IPS DF 4.7 (cell line): ENCODE data around the gene CNGB1.
"Not testable (repeated sequence)": the region's sequence is repeated elsewhere in the genome, so short reads cannot be mapped to it uniquely, and the experiment has no call there.

Experiments used
- DNase-seq: peaks from one replicate; pipeline ENCODE4 v3.0.0-alpha.2; 2013; ENCODE audit warnings: low spot score; ENCODE audit errors: extremely low read depth

The CNGB1 gene

DNA sequence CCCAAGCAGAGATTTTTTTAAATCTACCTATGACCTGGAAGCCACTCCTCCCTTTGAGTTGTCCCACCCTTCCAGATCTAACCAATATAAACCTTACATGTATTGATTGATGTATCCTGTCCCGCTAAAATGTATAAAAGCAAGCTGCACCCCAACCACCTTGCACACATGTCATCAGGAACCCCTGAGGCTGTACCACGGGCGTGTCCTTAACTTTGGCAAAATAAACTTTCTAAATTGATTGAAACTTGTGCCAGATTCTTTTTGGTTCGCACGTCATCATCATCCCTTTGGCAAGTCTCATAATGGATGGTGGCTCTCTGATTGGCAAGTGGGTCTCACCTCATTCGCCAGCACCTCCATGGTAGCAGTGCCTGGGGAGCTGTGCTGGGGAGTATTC, 60.2 kb downstream of the CNGB1 start:
- DNase-seq: no peak

DNA sequence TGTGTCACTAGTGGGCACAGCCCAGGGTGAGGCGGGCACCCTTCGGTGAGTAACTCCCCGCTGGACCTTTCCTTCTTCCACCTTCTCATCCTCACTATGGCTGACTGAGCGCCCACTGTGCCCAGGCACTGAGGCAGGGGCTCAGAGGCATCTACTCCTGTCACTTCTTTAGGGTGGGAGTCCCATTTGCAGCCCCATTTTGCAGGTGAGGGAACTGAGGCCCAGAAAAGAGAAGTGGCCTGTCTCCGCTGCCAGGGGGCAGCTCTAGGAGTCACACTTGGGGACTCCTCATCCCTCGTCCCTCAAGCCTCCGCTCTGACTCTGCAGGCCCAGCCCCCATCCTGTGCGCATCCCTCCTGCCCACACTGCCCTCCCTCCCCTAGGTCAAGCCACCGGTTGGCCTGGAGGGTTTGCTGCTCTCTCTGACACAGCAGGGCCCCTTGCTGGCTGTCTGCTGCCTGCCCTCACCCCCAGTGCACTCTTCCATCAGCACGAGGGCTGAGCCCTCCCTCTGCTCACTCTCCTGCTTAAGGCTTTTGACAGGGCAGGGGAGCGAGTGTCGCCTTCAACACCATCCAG, 62.4 kb downstream of the CNGB1 start:
- no peak for DNase-seq

DNA sequence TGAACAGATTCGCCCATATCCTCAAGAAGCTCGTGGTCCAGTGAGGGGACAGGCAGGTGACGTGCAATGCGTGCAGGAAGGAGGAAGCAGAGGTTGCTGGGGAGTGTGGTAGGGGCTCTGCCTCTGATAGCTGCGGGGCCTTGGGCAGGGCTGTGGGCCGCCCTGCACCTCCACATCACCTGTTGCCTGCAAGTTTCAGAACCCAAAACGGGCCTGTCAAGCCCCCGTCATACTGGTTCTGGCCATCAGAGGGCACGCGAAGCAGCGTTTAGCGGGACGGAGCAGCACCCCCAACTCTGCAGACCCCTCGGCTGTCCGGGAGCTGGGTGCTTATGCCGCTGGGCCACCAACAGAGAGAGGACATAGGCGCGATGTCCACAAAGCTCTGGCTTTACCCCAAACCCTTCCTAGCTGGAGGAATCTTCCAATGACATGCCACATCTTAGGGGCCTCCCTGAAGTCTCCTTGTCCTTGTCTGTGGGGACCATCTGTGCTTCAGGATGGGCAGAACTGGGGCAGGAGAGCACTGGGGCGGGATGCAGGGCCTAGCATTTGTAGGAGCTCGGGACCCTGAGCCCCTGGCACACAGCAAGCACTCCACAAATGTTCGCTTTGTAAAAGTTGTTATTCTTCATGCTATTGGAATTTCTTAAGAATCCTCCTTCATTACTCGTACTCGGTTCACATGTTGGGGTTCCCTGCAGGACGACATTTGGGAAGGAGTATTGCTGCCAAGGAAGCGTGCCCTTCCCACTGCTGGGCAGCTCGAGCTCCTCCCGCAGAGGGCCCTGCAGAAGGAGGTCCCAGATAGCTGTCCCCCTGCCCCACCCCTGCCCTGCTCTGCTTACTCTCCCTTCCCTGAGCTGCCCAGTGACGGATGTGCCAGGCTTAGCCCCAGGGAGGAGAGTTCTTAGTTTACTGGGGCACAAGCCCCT, 64.3 kb downstream of the CNGB1 start:
- DNase-seq: no peak

DNA sequence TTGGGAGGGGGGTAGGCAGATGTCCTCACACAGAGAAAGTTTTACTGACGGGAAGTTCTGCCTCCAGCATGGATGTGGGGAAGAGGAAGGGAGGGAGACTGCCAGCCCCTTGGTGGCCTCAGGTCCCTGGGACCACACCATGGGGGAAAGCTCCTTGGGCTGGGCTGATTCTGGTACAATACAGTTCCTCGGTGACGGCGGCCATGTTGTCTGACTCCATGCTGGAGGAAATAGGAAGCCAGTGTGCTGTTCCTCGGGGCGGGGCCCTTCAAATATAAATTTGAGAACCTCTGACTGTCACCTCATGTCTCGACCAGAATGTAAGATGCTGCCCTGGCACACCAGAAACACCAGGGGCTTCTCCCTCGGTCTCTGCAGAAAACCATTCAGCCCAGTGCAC, 66.8 kb downstream of the CNGB1 start:
- DNase-seq: no peak

DNA sequence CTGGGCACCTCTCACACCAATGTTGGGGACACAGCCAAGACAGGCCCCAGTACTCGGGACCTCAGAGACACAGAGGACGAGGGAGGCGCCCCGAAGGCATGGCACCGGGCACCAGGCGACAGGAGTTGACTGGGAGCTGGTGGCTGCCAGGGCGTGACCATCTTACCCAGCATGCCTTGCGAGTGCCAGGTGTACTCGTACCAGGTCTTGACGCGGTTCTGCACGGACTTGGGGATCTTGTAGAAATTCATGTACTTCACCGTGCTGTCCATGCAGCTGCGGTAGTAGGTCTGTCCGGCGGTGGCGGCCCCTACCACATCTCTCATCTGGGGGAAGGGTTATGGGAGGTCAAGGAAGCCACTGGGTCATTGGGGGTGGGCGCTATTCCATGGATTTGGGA, 67.3 kb downstream of the CNGB1 start:
- DNase-seq: no peak

DNA sequence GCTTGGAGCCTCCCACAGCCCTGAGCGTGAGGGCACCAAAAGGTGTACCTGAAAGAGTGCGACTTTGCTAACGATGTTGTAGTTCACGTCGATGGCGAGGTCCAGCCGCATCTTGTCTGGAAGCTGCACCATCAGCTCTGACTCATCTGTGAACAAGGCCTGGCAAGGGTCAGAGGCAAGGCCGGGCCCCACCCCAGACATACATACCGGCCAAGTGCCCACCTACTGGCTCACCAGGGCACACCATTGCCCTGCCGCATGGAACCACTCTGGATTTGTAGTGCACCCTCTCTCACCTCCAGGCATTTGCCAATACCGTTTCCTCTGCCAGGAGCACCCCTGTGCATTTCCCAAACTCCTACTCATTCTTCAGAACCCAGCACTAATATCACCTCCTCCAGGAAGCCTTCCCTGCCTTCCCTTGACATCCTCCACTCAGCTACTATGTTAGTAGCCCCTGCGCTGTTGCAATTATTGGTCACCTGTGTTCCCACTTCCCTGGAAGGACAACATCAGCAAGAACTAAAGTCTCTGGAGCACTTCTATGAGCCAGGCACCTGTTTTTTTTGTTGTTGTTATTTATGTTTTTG, 69.4 kb downstream of the CNGB1 start:
- no peak for DNase-seq

DNA sequence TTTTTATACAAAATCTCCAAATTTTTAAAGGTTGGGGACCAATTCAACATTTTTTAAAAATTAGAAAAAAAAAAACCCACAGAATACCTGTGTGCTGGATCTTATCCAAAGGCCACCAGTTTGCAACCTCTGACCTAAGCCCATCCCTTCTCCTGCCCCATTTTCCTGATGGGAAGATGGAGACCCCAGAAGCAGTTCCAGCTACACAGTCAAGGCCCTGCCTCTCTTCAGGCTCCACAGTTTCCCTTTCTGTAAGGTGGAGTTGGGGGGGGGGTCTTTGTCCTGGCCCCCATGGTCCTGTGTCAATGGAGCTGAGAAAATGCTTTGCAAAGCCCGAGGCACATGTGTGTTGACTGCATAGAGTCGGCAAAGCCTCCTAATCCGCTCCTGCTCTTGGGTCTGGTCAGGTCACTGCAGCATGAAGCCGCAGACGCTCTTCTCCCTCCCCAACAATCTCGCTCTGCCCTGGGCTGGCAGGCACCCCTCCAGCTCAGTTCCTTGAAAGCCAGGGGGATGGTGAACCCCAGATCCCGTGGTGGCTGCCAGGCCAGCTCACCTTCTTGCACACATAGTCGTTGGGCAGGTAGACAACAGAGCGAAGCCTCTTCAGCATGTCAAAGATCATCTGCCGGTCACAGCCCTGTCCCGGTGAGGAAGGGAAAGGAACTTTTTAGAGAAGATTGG, 70.0 kb downstream of the CNGB1 start:
- no peak for DNase-seq

DNA sequence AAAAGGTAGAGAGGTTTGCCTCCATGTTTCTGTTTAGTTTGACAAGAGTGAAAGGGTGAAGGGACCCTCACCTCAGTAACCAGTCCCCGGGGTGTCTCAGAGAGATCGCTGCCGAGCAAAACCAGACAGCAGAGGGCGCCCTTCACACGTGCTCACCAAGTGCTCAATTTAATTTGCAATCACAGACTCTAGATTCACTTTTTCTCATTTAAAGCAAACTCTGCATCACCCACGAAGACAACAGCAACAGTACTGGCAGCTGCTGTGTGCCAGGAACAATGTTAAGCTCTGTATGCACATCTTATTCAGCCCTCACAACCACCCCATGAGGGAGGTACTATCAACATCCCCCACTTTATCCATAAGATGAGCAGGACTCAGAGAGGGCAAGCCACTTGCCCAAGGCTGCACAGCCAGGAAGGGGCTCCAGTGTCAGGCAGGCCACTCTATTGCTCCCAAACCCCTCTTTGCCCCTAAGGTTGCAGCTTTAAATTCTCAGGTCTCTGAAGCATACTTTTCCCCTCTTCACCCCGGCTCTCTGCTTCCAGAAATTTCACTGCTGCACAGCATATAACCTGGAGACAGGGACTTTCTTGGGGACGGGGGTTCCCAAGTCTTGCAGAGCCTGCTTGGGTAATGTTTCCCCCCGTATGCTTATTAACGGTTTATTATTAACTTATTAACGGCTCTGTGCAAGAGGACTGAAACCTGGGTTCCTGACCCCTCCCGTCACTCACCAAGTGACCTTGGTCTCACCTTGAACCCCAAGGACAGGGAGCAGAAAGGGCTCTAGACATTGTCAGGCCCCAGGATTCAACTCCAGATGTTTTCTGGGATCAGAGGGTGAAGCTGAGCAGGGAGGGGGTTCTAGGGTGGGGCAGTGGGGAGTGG, 70.9 kb downstream of the CNGB1 start:
- no peak for DNase-seq

DNA sequence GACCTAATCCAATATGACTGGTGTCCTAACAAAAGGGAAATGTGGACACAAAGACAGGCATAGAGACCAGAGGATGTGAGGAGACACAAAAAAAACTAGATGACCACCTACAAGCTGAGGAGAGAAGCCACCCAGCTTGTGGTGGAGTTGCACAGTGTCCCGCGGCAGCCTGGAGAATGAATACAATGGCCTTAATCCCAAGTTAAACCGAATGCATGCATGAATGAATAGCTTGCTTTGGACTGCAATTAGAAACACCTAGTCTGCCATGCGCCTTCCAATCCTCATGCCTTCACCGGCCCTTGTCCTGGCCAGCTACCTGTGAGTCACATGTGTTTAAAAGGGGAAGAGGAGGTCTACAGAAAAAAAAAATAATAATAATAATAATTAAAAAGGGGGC, 72.0 kb downstream of the CNGB1 start:
- DNase-seq: no peak

DNA sequence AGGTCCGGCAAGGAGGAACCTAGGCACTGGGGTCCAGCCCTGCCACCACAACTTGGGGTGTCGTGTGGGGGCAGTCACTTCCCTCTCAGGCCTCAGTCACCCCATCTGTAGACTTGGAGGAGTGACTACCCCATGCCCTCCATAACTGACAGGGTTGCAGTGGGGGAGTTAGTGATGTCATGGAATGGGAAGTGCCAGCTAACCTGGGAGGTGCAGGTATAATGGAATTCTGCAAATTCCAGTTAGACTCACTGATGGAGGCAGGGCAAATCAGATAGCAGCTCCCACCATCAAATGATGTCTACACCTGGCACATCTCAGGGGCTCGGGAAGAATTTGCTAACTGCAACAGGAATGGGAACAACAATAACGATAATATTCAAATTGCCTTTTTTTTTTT, 72.9 kb downstream of the CNGB1 start:
- no peak for DNase-seq

DNA sequence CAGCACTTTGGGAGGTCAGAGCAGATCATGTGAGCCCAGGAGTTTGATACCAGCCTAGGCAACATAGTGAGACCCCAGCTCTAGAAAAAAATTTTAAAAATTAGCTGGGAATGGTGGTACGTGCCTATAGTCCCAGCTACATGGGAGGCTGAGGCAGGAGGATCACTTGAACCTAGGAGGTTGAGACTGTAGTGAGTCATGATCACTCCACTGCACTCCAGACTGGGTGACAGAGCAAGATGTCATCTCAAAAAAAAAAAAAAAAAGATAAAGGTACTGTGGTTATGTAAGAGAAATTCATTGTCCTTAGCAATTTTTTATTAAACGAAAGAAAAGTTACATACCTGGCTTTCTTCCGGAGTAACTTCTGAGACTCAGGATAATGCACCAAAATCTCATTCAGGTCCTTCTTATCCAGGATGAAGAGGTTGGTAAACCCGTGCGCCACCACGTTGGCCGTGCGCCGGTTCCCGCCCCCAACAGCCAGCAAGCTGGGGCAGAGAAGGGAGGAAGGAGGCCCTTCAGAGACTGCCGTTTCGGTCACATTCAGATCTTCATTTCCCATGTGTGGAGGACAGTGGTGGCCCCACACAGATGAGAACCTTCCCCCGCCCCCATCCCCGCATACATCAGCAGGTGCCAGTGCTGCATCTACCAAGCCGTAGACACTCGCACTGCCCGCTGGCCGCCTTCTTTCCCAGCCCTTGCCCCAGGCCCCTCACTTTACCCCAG, 73.7 kb downstream of the CNGB1 start:
- no peak for DNase-seq

DNA sequence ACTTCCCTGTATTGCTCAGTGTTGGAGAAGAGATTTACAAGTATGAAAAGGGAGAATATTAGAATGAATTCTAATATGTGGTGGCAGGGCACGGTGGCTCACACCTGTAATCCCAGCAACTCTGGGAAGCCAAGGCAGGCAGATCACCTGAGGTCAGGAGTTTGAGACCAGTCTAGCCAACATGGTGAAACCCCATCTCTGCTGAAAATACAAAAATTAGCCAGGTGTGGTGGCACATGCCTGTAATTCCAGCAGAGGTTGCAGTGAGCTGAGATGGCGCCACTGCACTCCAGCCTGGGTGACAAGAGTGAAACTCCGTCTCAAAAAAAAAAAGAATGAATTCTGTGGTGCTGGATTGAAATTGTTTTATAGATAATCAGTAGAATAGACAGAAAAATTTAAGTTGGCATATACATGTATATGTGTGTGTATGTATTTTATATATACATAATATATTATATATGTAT, 75.8 kb downstream of the CNGB1 start:
- DNase-seq: not testable (repeated sequence)

DNA sequence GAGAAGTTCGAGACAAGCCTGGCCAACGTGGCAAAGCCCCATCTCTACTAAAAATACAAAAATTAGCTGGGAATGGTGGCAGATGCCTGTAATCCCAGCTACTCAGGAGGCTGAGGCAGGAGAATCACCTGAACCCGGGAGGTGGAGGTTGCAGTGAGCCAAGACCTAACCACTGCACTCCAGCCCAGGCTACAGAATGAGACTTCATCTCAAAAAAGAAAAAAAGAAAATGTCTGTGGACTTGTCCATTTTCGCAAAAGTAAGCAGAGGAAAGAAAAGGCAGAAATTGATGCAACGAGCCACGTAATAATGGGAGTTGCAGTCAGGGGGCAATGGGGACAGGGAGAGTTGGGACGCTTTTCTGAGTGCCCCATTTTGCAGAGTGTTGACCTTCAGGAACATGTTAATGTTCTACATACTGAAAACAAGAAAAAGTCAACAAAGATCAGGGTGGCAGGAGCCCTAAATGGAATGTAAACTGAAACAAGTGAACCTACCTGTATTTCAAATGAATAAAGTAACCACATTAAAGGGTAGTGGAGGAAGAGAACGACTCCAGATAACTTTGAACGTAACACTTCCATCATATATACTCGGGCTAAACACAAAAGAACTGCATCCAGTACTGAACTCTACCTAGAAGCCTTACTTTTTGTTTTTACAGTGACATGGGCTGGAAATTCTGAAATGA, 76.4 kb downstream of the CNGB1 start:
- no peak for DNase-seq

DNA sequence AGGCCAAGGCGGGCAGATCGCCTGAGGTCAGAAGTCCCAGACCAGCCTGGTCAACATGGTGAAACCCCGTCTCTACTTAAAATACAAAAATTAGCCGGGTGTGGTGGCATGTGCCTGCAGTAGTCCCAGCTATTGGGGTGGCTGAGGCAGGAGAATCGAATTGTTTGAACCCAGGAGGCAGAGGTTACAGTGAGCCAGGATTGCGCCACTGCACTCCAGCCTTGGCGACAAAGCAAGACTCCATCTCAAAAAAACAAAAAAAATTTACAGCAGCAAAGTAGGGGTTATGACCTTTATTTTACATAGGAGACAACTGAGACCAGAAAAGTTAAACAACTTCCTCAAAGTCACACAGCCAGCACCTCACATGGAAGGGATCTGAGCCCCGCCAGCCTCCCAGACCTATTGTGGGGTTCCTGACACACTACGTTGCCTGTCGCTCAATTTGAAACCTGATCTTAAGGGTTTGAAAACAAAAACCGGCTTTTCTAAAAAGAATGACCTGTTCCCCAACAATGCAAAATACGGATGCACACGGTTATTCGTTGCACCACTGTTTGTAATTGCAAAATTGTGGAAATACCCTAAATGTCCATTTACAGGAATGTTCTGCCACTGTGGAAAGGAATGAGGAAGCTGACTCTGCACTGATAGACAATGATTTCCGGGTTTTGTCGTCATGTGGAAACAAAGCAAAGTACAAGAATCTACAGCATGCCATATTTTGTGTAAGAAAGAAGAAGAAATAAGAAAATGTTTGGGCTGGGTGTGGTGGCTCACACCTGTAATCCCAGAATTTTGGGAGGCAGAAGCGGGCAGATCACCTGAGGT, 77.2 kb downstream of the CNGB1 start:
- DNase-seq: no peak

DNA sequence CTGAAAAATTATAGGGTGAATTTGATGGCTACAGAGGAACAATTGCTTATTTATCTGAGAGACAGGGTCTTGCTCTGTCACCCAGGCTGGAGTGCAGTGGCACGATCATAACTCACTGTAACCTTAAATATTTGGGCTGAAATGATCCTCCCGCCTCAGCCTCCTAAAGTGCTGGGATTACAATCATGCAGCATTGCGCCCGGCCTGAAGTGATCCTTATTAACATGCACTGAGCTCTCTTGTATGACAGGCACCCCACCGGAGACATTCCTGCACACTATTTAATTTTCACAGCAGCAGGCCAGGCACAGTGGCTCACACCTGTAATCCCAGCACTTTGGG, 77.7 kb downstream of the CNGB1 start:
- no peak for DNase-seq

DNA sequence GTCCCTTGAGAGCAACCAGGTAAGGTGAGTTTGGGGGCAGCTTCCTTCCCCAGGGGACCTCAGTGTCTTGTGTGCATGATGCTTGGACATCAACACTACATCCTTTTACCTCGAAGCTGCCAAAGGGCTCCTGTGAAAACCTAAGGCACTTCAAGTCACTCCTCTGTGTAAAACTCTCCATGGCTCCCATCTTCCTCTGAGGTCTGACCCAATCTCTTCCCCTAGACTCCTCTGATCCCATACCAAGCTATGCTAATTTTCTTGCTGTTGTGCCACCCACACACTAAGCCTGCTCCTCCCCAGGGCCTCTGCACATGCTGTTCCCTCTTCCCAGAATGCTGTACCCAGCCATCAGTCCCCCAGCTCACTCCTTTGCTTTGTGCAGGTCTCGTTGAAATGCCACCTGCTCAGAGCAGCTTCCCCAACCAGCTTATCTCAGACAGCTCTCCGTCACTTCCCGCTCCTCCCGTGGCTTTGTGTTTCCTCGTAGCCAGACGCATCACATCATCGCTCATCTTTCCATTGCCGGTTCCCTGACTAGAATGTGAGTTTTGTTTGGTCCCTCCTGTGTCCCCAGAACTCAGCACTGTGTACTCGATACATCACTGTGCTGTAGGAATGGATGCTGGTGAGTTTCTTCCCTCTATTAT, 78.4 kb downstream of the CNGB1 start:
- DNase-seq: no peak

DNA sequence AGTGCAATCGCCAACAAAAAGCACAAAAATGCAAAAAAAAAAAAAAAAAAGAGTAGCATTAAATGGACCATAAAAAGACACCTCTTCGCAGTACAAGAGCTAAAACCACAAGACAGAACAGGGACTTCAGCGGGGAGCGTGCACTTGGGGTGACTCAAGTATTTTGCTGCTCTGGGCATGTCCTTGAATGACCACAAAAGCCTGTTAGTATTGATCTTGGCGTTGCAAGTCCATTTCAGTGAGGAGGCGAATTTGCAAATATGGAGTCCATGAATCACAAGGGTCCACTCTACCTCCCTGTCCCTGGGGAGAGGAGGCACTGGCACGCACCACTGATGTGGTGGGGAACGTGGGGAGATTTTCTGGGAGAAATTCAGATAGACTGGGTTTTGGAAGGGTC, 78.9 kb downstream of the CNGB1 start:
- DNase-seq: no peak

DNA sequence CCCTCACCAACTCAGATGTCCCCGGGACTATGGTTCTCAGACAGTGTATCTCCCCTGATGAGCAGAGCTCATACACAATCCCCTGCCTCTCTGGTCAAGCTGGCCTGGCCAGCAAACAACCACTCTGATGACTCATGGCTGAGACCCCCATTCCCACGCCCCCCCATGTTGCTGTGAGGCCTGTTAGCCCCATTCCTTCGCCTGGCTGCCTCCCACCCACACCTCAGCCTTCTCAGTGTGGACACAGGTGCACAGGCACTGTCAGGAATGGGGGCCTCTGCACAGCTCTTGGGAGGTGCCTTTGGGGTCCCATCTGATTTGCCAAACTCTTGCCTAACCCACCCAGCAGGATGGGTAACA, 80.2 kb downstream of the CNGB1 start:
- no peak for DNase-seq
